Measurements from ENCODE around the gene PGAM2.
"Not testable (repeated sequence)": the region's sequence is repeated elsewhere in the genome, so short reads cannot be mapped to it uniquely, and the experiment has no call there.

Gene PGAM2

DNA sequence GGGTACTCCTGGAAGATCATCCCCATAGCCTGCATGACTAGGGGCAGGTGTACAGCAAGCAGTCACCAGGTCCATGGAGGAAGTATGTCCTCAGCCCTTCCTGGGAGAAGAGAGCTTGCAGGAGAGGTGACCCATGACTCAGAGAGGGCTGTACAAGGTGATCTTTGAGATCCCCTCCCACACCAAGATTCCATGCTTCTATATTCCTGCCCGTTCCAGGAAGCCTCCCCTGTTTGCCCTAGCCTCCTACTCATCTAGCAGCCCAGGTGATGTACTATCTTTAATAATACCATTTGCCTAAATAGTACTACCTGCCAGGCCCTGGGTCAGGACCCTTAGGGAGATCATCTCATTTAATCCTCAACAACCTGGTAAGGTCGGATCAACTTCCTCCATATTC lies 27.4 kb downstream of the PGAM2 start:
- H3K9me3 ChIP-seq (ENCODE audit: insufficient read depth, low read depth, low read length); H3K9ac ChIP-seq (ENCODE audit: low read depth, low read length); H3K36me3 ChIP-seq (ENCODE audit: insufficient read depth, low read depth, low read length); H3K4me1 ChIP-seq (ENCODE audit: insufficient read depth, low read length); H3K27ac ChIP-seq (ENCODE audit: low read length); H3K4me3 ChIP-seq (ENCODE audit: low read length): not testable (repeated sequence)
- peaks cover 10% of the 10 kb centered on the region for H3K27me3 ChIP-seq (ENCODE audit: insufficient read depth, low read length)

- H3K4me3 ChIP-seq (ENCODE audit: low read length); H3K9me3 ChIP-seq (ENCODE audit: insufficient read depth, low read depth, low read length); H3K36me3 ChIP-seq (ENCODE audit: insufficient read depth, low read depth, low read length); H3K27me3 ChIP-seq (ENCODE audit: insufficient read depth, low read length); H3K27ac ChIP-seq (ENCODE audit: low read length); H3K9ac ChIP-seq (ENCODE audit: low read depth, low read length); H3K4me1 ChIP-seq (ENCODE audit: insufficient read depth, low read length): not testable (repeated sequence)
Observed at GRCh38 chr7:44036364-44036763, 29.0 kb downstream of the PGAM2 start.

DNA sequence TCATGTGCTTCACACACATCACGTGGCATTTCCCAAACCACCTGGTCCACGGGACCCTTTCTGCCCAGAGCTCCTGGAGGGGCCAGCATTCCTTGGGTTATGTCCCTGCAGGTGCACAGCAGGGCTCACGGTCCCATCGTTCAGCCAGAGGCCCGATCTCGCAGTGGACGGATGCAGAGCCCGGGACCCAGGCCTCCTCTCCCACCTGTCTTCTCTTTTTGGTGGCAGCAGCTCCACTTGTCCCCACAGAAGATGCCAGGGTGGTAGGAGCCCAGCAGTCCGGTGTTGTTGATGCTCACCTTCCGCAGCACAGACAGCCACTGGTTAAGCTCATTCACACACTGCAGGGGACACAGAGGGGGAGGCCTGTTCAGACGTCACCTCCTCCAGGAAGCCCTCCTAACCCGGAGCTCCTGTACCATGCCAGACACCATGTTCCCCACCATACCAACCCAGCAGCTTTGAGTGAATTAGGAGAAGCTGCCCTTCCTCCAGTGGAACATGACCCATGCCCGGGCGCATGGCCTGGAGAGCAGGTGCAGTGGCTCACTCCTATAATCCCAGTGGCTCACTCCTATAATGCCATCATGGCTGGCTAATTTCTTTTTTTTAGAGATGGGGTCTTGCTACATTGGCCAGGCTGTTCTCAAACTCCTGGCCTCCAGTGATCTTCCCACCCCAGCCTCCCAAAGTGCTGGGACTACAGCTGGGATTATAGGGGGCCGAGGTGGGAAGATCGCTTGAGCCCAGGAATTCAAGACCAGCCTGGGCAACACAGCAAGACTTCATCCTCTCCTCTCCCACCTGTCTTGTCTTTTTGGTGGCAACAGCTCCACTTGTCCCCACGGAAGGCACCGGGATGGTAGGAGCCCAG lies 31.2 kb downstream of the PGAM2 start:
- not testable (repeated sequence) for H3K9ac ChIP-seq (ENCODE audit: low read depth, low read length)

GRCh38 chr7:44032031-44032430 lies 33.3 kb downstream of the PGAM2 start:
- not testable (repeated sequence) for H3K4me3 ChIP-seq (ENCODE audit: low read length); H3K4me1 ChIP-seq (ENCODE audit: insufficient read depth, low read length); H3K36me3 ChIP-seq (ENCODE audit: insufficient read depth, low read depth, low read length); H3K27me3 ChIP-seq (ENCODE audit: insufficient read depth, low read length); H3K27ac ChIP-seq (ENCODE audit: low read length); H3K9me3 ChIP-seq (ENCODE audit: insufficient read depth, low read depth, low read length); H3K9ac ChIP-seq (ENCODE audit: low read depth, low read length)

More for the DNA sequence above, 31.2 kb downstream of the PGAM2 start:
- H3K4me3 ChIP-seq (ENCODE audit: low read length); H3K36me3 ChIP-seq (ENCODE audit: insufficient read depth, low read depth, low read length); H3K27ac ChIP-seq (ENCODE audit: low read length); H3K4me1 ChIP-seq (ENCODE audit: insufficient read depth, low read length); H3K27me3 ChIP-seq (ENCODE audit: insufficient read depth, low read length); H3K9me3 ChIP-seq (ENCODE audit: insufficient read depth, low read depth, low read length): not testable (repeated sequence)

- H3K4me1 ChIP-seq (ENCODE audit: insufficient read depth, low read length); H3K9me3 ChIP-seq (ENCODE audit: insufficient read depth, low read depth, low read length); H3K27ac ChIP-seq (ENCODE audit: low read length); H3K27me3 ChIP-seq (ENCODE audit: insufficient read depth, low read length); H3K36me3 ChIP-seq (ENCODE audit: insufficient read depth, low read depth, low read length); H3K4me3 ChIP-seq (ENCODE audit: low read length); H3K9ac ChIP-seq (ENCODE audit: low read depth, low read length): not testable (repeated sequence)
Observed at GRCh38 chr7:44031319-44031718, 34.0 kb downstream of the PGAM2 start.

DNA sequence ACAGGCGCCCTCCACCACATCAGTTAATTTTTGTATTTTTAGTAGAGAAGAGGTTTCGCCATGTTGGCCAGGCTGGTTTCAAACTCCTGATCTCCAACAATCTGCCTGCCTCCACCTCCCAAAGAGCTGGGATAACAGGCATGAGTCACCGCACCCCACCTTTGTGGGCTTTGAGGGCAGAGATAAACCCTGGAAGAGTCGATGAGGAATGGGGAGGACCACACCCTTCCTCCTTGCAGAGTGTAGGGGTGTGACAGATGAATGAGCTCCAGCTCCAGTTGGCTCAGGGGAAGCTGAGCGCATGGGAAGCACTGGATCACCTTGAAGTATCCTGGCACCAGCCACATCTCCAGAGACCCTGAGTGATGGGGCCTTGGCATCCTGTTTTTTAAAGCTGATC lies 35.3 kb downstream of the PGAM2 start:
- not testable (repeated sequence) for H3K27ac ChIP-seq (ENCODE audit: low read length); H3K4me3 ChIP-seq (ENCODE audit: low read length); H3K27me3 ChIP-seq (ENCODE audit: insufficient read depth, low read length); H3K9ac ChIP-seq (ENCODE audit: low read depth, low read length); H3K36me3 ChIP-seq (ENCODE audit: insufficient read depth, low read depth, low read length); H3K9me3 ChIP-seq (ENCODE audit: insufficient read depth, low read depth, low read length); H3K4me1 ChIP-seq (ENCODE audit: insufficient read depth, low read length)

GRCh38 chr7:44029433-44029832 lies 35.9 kb downstream of the PGAM2 start:
- not testable (repeated sequence) for H3K9ac ChIP-seq (ENCODE audit: low read depth, low read length); H3K4me1 ChIP-seq (ENCODE audit: insufficient read depth, low read length); H3K27ac ChIP-seq (ENCODE audit: low read length); H3K36me3 ChIP-seq (ENCODE audit: insufficient read depth, low read depth, low read length); H3K9me3 ChIP-seq (ENCODE audit: insufficient read depth, low read depth, low read length); H3K4me3 ChIP-seq (ENCODE audit: low read length); H3K27me3 ChIP-seq (ENCODE audit: insufficient read depth, low read length)

DNA sequence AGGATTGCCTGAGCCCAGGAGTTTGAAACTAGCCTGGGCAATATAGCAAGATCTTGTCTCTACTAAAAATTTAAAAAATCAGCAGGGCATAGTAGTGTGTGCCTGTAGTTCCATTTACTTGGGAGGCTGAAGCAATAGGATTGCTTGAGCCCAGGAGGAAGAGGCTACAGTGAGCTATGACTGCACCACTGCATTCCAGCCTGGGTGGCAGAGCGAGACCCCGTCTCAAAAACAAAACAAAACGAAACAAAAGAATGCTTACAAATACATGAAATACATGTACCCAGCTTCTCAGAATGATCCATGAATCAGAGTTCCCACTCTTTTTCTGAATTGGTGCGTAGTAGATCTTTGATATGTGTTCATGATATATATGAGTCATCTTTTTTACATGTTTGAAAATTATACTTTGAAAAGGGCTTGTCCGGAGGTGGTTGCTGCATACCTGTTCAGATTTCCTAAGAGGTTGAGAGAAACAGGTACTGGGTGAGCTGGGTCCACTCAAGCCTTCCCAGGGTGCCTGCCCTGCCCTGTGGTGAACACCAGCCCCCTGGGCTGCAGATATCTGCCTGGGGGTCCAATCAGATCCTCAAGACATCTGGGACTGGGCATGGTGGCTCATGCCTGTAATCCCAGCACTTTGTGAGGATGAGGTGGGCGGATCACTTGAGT lies 42.4 kb downstream of the PGAM2 start:
- not testable (repeated sequence) for H3K36me3 ChIP-seq (ENCODE audit: insufficient read depth, low read depth, low read length); H3K4me3 ChIP-seq (ENCODE audit: low read length); H3K27ac ChIP-seq (ENCODE audit: low read length); H3K27me3 ChIP-seq (ENCODE audit: insufficient read depth, low read length); H3K9ac ChIP-seq (ENCODE audit: low read depth, low read length); H3K4me1 ChIP-seq (ENCODE audit: insufficient read depth, low read length); H3K9me3 ChIP-seq (ENCODE audit: insufficient read depth, low read depth, low read length)

DNA sequence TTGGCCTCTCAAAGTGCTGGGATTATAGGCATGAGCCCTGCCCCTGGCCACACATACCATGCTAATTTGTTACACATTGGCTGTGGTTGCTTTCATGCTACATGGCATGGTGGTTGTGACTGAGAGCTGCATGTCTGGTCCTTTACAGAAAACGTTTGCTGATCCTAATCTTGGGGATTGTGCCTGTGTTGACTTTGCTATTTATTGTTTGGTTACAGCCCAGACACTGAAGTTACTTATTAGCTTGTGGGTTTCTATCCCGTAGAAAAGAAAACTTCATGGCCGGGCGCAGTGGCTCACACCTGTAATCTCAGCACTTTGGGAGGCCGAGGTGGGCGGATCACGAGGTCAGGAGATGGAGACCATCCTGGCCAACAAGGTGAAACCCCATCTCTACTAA lies 43.3 kb downstream of the PGAM2 start:
- H3K4me1 ChIP-seq (ENCODE audit: insufficient read depth, low read length); H3K4me3 ChIP-seq (ENCODE audit: low read length); H3K27ac ChIP-seq (ENCODE audit: low read length); H3K9me3 ChIP-seq (ENCODE audit: insufficient read depth, low read depth, low read length); H3K36me3 ChIP-seq (ENCODE audit: insufficient read depth, low read depth, low read length); H3K27me3 ChIP-seq (ENCODE audit: insufficient read depth, low read length); H3K9ac ChIP-seq (ENCODE audit: low read depth, low read length): not testable (repeated sequence)

DNA sequence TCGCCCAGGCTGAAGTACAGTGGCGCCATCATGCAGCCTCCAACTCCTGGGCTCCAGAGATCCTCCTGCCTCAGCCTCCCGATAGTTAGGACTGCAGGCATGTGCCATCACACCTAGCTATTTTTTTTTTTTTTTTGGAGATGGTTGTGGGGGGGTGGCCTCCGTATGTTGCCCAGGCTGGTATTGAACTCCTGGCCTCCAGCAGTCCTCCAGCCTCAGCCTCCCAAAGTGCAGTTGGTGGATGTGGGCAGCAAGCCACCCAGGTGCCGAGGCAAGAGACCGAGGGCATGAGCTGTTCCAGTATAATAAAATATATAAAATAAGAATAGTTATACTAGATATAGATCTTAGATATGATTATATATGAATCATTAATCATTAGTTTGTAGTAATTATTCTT lies 45.5 kb downstream of the PGAM2 start:
- not testable (repeated sequence) for H3K36me3 ChIP-seq (ENCODE audit: insufficient read depth, low read depth, low read length); H3K9me3 ChIP-seq (ENCODE audit: insufficient read depth, low read depth, low read length); H3K27ac ChIP-seq (ENCODE audit: low read length); H3K4me1 ChIP-seq (ENCODE audit: insufficient read depth, low read length); H3K4me3 ChIP-seq (ENCODE audit: low read length); H3K27me3 ChIP-seq (ENCODE audit: insufficient read depth, low read length); H3K9ac ChIP-seq (ENCODE audit: low read depth, low read length)

- H3K4me1 ChIP-seq (ENCODE audit: insufficient read depth, low read length); H3K27ac ChIP-seq (ENCODE audit: low read length); H3K36me3 ChIP-seq (ENCODE audit: insufficient read depth, low read depth, low read length); H3K9me3 ChIP-seq (ENCODE audit: insufficient read depth, low read depth, low read length); H3K27me3 ChIP-seq (ENCODE audit: insufficient read depth, low read length): not testable (repeated sequence)
- peak overlapping the region; percentile 80 for H3K4me3 ChIP-seq (ENCODE audit: low read length)
- peak overlapping the region; percentile 73; the same call in 1 of the 2 replicates for H3K9ac ChIP-seq (ENCODE audit: low read depth, low read length)
Observed at GRCh38 chr7:44018857-44019807, 46.2 kb downstream of the PGAM2 start.
